Measurements from ENCODE around the gene MYBPHL.

DNA sequence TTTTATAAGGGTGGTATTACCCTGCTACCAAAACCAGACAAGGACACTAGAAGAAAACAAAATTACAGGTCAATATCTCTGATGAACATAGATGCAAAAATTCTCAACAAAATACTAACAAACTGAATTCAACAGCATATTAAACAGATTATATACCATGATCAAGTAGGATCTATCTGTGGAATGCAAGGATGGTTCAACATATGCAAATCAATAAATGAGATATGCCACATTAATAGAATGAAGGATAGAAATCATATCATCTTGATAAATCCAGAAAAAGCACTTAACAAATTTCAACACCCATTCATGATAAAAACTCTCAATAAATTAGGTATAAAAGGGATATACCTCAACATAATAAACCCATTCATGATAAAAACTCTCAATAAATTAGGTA, 24.3 kb upstream of the MYBPHL start:
- TF ChIP-seq, protein P1, sequence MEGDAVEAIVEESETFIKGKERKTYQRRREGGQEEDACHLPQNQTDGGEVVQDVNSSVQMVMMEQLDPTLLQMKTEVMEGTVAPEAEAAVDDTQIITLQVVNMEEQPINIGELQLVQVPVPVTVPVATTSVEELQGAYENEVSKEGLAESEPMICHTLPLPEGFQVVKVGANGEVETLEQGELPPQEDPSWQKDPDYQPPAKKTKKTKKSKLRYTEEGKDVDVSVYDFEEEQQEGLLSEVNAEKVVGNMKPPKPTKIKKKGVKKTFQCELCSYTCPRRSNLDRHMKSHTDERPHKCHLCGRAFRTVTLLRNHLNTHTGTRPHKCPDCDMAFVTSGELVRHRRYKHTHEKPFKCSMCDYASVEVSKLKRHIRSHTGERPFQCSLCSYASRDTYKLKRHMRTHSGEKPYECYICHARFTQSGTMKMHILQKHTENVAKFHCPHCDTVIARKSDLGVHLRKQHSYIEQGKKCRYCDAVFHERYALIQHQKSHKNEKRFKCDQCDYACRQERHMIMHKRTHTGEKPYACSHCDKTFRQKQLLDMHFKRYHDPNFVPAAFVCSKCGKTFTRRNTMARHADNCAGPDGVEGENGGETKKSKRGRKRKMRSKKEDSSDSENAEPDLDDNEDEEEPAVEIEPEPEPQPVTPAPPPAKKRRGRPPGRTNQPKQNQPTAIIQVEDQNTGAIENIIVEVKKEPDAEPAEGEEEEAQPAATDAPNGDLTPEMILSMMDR (IDR thresholded peaks at IDR 0.05): no peak
- TF ChIP-seq POLR2A (IDR thresholded peaks at IDR 0.05): no peak
- TF ChIP-seq POLR2AphosphoS5 (IDR thresholded peaks at IDR 0.05): no peak
- TF ChIP-seq EP300 (IDR thresholded peaks at IDR 0.05): no peak
